Measurements from ENCODE around the gene LIPH. TPM values are rescaled to one million over a fixed set of nuclear protein-coding genes. Genes with fewer than 3 reads are reported as not detected.
"Not testable (repeated sequence)": the region's sequence is repeated elsewhere in the genome, so short reads cannot be mapped to it uniquely, and the experiment has no call there.

LIPH gene
- total RNA-seq, 1 donor from 2014 or later = not detected

GRCh38 chr3:185479373-185479945, 72.9 kb downstream of the LIPH start:
- no peak for TF ChIP-seq CTCF (conservative IDR thresholded peaks at IDR 0.05)
- DNase-seq (ENCODE audit: low read depth, low spot score) = no peak
- H3K36me3 Mint-ChIP-seq (ENCODE audit: low read depth) = peaks cover 5% of the 10 kb centered on the region
- H3K4me1 Mint-ChIP-seq = no peaks in the 10 kb centered on the region
- H3K27ac Mint-ChIP-seq (ENCODE audit: unreplicated experiment) = no peak overlapping the region
- no peaks in the 10 kb centered on the region for H3K9me3 Mint-ChIP-seq
- no peak overlapping the region for H3K4me3 Mint-ChIP-seq
- no peaks in the 10 kb centered on the region for H3K27me3 Mint-ChIP-seq (ENCODE audit: low read depth)

GRCh38 chr3:185477316-185477715, 75.1 kb downstream of the LIPH start:
- H3K4me1 Mint-ChIP-seq = no peaks in the 10 kb centered on the region
- H3K27ac Mint-ChIP-seq (ENCODE audit: unreplicated experiment) = no peak overlapping the region
- H3K4me3 Mint-ChIP-seq = no peak overlapping the region
- no peak for DNase-seq (ENCODE audit: low read depth, low spot score)
- no peak for TF ChIP-seq CTCF (conservative IDR thresholded peaks at IDR 0.05)
- no peaks in the 10 kb centered on the region for H3K9me3 Mint-ChIP-seq
- no peaks in the 10 kb centered on the region for H3K27me3 Mint-ChIP-seq (ENCODE audit: low read depth)
- peaks cover 12% of the 10 kb centered on the region for H3K36me3 Mint-ChIP-seq (ENCODE audit: low read depth)

GRCh38 chr3:185474922-185475321, 77.5 kb downstream of the LIPH start:
- H3K4me1 Mint-ChIP-seq; H3K9me3 Mint-ChIP-seq; H3K27ac Mint-ChIP-seq (ENCODE audit: unreplicated experiment); H3K27me3 Mint-ChIP-seq (ENCODE audit: low read depth); DNase-seq (ENCODE audit: low read depth, low spot score); H3K36me3 Mint-ChIP-seq (ENCODE audit: low read depth); H3K4me3 Mint-ChIP-seq: not testable (repeated sequence)

GRCh38 chr3:185473290-185473815, 79.0 kb downstream of the LIPH start:
- H3K27ac Mint-ChIP-seq (ENCODE audit: unreplicated experiment) = no peak overlapping the region

GRCh38 chr3:185470323-185470722, 82.1 kb downstream of the LIPH start:
- Mint-ChIP-seq H3K27me3 (ENCODE audit: low read depth) (no peaks in the 10 kb centered on the region), H3K27ac (ENCODE audit: unreplicated experiment) (no peak overlapping the region), H3K36me3 (ENCODE audit: low read depth) (peaks cover 8% of the 10 kb centered on the region), H3K4me1 (no peaks in the 10 kb centered on the region), H3K4me3 (no peak overlapping the region), H3K9me3 (no peaks in the 10 kb centered on the region)
- DNase-seq (ENCODE audit: low read depth, low spot score) = no peak
- TF ChIP-seq CTCF (conservative IDR thresholded peaks at IDR 0.05) = no peak

More at GRCh38 chr3:185473290-185473815, 79.0 kb downstream of the LIPH start:
- DNase-seq (ENCODE audit: low read depth, low spot score) = no peak
- Mint-ChIP-seq H3K36me3 (ENCODE audit: low read depth) (peaks cover 8% of the 10 kb centered on the region), H3K27me3 (ENCODE audit: low read depth) (no peaks in the 10 kb centered on the region), H3K4me1 (no peaks in the 10 kb centered on the region), H3K9me3 (no peaks in the 10 kb centered on the region), H3K4me3 (no peak overlapping the region)
- TF ChIP-seq CTCF (conservative IDR thresholded peaks at IDR 0.05) = no peak

GRCh38 chr3:185469542-185469941, 82.8 kb downstream of the LIPH start:
- Mint-ChIP-seq H3K9me3 (no peaks in the 10 kb centered on the region), H3K4me3 (no peak overlapping the region), H3K4me1 (no peaks in the 10 kb centered on the region), H3K27ac (ENCODE audit: unreplicated experiment) (no peak overlapping the region), H3K27me3 (ENCODE audit: low read depth) (no peaks in the 10 kb centered on the region), H3K36me3 (ENCODE audit: low read depth) (peaks cover 8% of the 10 kb centered on the region)
- no peak for TF ChIP-seq CTCF (conservative IDR thresholded peaks at IDR 0.05)
- no peak for DNase-seq (ENCODE audit: low read depth, low spot score)

GRCh38 chr3:185466123-185466522, 86.3 kb downstream of the LIPH start:
- not testable (repeated sequence) for DNase-seq (ENCODE audit: low read depth, low spot score); H3K36me3 Mint-ChIP-seq (ENCODE audit: low read depth)

More at GRCh38 chr3:185466123-185466522, 86.3 kb downstream of the LIPH start:
- H3K4me3 Mint-ChIP-seq; H3K9me3 Mint-ChIP-seq; H3K4me1 Mint-ChIP-seq; H3K27ac Mint-ChIP-seq (ENCODE audit: unreplicated experiment); H3K27me3 Mint-ChIP-seq (ENCODE audit: low read depth): not testable (repeated sequence)

Measured in neural crest cell (in vitro differentiated cells).